Measurements from ENCODE around the gene KIF26A. TPM values are rescaled to one million over a fixed set of nuclear protein-coding genes. Genes with fewer than 3 reads are reported as not detected.
A peak's percentile ranks its signal among the peaks of the same experiment; 100 is the strongest.

KIF26A gene
- total RNA-seq, 1 donor from 2014 or later, result 6.3 TPM

- intact Hi-C loops (cut with DNase I), result no loop called here
- ATAC-seq (ENCODE audit: poor library complexity) (no peak), DNase-seq (no peak)
Observed at GRCh38 chr14:104179564-104180129, 41.3 kb downstream of the KIF26A start.

DNA sequence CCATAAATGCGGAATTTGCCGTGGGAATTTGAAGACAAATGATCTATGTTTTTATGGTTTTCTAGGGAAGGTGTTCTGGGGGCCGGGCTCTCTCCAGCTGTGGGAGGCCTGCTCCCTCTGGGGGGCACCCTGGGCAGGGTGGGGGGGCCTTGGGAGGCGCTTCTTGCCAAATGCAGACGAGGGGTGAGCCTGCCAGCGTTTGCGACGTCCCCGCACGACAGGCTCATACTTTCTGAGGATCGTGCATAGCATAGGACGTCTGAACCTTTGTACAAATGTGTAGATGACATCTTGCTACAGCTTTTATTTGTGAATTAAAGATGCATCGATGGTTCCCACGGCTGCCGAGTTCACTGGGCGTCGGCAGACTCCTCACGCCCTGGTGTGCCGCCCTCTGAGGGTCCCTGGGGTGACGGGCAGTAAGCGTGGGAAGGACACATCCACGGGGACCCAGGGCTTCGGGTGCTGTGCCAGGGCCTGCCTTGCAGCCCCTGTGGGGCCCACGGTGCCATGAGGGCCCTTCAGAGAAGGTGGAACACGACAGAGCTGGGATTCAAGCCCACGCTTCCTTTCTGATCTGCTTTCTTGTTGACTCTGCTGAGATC lies 42.3 kb downstream of the KIF26A start:
- ATAC-seq (ENCODE audit: poor library complexity) (no peak), DNase-seq (no peak)
- intact Hi-C loops (cut with DNase I), result no loop called here

DNA sequence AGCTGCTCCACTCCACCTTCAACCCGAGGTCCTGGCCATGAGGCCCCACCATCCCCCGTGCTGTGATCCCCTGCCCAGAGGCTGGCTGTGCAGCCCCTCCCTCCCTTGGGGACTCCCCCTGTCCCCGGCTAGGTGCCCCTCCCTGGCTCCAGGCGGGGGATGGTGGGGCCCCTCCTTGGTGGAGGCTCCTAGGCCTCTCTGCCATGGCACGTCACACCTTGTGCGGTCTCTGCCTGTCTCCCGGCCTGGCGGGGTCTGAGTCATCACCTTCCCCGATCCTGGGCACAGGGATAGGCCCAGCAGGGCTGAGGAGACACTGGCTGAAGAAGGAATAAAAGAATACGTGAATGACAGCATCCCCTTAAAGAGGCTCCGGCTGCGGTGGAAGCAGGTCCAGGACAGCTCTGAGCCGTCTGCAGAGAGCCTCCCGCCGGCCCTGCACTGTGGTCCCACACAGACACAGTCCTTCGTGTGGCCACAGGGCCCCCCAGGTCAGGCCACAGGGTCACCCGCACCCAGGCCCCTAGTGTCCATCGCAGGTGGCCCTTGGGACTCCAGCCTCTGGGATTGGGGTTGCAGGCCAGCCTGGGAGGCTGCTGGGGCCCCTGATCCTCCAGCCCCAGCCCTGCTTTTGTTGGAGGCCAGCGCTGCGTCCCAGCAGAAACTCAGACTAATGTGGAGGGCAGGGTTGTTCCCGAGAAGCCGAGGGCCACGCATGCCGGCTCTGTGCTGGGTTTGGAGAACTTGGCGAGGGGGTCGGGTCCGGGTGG lies 43.6 kb downstream of the KIF26A start:
- no peak for DNase-seq
- intact Hi-C loops (cut with DNase I), result no loop called here
- ATAC-seq (ENCODE audit: poor library complexity), result no peak

DNA sequence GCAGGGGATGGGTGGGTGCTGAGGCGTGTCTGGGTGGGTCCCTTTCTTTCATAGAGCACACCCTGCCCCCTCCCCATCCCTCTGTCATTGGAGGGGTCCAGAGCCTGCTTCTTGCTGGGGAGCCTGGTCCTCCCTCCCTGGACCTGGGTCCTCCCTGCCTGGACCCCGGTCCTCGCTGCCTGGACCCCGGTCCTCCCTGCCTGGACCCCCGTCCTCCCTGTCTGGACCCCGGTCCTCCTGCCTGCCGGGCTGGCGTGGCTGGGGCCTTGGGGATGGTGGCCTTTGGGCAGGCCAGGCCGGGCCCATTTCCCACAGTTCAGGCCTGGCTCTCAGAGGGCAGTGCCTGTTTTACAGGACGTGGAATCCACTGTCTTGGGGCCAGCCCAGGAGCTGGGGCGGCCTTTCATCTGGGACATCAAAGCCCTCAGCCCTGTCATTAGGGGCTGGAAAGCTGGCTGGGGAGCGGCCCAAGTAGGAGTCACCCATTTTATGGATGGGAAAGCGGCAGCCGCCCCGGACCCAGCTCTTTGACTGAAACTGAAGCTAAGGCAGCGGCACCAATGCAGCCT lies 44.6 kb downstream of the KIF26A start:
- DNase-seq (no peak), ATAC-seq (ENCODE audit: poor library complexity) (no peak)
- intact Hi-C loops (cut with DNase I), result no loop called here

DNA sequence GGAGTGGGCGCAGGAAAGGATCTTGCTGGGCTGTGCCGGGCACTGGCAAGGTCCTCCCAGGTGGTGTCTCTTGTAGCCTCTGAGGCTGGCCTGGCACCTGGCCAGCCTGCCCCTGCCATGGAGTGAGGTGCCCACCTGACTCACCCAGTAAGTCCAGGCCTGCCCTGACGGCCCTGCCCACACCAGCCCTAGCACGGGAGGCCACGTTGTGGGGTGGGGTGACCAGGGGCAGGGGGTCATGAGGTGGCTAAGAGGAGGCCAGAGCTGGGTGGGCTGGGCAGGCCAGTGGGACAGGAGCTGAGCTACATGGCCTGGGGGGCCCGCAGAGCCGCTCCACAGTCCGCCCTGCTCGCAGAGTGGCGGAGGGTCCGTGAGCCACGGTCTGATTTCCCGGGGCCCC lies 45.4 kb downstream of the KIF26A start:
- DNase-seq (no peak), ATAC-seq (ENCODE audit: poor library complexity) (no peak)
- intact Hi-C loops (cut with DNase I), result no loop called here

GRCh38 chr14:104184506-104184905 lies 46.1 kb downstream of the KIF26A start:
- DNase-seq (no peak), ATAC-seq (ENCODE audit: poor library complexity) (no peak)
- intact Hi-C loops (cut with DNase I), result no loop called here

DNA sequence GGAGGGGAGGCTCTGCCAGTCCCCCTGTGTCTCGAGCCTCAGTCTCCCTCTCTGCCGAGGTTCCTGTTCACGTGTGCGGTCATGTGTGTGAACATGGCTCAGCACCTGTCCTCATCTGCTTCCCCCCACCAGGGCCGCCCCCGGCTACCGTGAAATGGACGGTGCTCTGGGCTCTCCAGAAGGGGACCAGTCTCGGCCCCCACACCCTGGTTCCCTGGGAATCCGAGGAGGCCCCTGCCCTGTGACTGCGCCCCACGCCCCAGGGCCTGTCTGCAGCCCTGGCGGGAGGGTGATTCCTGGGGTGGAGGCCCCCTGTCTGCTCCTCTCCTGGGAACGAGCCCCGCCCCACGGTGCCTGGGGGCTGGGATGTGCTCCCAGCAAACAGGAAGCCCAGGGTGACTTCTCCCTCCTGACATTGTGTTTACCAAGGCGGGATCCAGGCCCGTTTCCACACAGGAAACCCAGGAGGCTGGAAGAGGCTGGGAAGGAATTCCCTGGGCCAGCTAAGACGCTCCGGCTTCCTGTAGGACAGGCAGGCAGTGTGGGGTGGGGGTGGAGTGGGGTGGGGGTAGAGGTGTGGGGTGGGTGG lies 46.6 kb downstream of the KIF26A start:
- ATAC-seq (ENCODE audit: poor library complexity), result peak; percentile 41
- intact Hi-C loops (cut with DNase I), result no loop called here
- DNase-seq, result peak; percentile 63

DNA sequence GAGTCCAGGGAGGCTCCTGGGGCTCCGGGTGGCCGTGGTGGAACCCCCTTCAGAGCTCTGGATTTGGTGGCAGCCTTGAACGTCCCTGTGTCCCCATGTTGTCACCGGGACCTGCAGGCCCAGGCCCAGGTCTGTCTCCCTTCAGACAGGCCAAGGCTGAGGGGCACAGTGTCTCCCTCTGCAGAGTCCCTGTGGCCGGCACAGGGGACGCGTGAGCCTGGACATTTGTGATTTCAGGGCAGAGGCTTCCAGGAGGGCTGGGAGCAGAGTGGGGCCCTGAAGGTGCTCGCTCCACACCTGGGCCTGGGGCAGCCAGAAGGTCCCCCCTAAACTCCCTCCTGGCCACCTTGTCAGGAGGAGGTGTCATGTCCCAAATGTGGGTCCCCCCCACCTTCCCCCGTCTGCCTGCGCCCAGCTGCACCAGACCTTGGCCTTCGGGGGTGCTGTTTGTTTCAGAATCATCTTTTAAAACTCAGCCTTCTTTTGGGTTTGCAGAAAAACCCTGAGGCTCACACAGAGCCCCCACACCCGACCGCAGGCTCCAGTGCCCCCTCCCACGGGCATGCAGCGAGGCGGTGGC lies 47.6 kb downstream of the KIF26A start:
- intact Hi-C loops (cut with DNase I), result no loop called here
- ATAC-seq (ENCODE audit: poor library complexity) (no peak), DNase-seq (no peak)

GRCh38 chr14:104186575-104186974 lies 48.2 kb downstream of the KIF26A start:
- intact Hi-C loops (cut with DNase I), result no loop called here
- ATAC-seq (ENCODE audit: poor library complexity), result no peak
- no peak for DNase-seq

DNA sequence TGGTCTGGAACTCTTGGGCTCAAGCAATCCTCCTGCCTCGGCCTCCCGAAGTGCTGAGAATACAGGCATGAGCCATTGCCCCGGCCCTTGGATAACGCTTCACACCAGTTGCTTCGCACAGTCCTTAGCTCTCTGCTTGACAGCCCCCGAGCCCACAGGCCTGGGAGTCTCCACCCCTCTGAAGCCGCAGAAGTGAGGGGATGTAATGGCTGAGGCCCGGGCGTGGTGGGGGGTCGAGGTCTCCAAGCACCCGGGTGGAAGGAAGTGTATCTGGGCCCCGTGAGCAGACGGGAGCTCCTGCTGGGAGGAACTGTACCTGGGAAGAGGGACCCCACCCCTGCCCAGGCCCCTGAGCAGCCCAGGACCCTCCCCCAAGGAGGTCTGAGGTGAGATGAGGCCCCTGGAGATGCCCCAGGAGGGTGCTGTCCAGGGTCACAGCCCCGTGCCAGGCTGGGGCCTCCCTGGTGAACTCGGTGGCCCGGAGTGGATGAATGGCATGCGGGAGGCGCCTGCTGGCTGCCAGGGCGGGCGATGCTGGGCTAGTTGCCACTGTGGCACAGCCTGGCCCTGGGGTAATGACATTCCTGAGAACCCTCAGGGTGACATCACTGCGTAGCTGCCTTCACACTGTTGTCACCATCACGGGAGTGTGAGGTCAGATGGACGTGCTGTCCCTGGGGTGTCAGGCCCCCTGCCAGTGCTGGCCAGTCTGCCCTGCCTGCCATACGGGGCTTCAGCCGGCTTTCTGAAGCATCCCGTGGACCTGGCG lies 48.9 kb downstream of the KIF26A start:
- DNase-seq (no peak), ATAC-seq (ENCODE audit: poor library complexity) (peak; percentile 13)
- intact Hi-C loops (cut with DNase I), result no loop called here

DNA sequence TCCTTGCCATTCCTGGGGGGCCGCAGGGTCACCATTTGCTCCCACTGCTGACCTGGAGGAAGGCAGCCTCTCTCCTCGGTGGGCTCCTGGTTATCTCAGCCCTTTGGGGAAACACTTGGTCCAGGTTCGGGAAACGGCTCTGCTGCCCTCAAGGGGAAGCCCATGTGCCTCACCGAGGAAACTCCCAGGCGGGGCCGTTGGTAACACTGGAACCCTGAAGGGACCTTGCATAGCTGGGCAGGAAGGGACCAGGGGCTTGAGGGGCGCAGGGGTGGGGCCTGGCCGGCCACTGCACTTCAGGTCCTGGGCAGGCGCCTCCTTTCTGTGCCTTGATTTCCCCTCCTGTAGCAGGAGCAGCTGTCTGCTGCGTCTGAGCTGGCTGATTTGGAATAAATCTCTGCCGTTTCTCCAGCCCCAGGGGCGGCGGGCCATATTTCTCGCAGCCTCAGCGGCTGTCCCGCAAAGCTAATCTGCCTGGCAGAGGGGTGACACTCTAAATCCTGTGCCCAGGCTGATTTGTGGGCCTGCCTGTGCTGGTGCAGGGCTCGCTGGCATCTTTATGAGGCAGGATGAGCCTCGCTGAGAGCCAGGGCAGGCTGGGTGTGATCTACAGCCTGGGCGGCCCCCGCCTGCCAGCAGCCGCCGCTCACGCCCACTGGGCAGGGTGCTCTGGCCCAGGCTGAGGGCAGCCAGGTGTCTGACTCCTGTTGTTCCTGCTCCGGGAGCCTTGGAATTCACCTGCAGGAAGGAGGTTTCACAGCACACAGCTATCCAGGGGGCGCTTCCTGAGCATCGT lies 49.7 kb downstream of the KIF26A start:
- ATAC-seq (ENCODE audit: poor library complexity) (no peak), DNase-seq (no peak)
- intact Hi-C loops (cut with DNase I), result no loop called here

- ATAC-seq (ENCODE audit: poor library complexity) (no peak), DNase-seq (no peak)
- intact Hi-C loops (cut with DNase I), result no loop called here
Observed at GRCh38 chr14:104188727-104189400, 50.5 kb downstream of the KIF26A start.

DNA sequence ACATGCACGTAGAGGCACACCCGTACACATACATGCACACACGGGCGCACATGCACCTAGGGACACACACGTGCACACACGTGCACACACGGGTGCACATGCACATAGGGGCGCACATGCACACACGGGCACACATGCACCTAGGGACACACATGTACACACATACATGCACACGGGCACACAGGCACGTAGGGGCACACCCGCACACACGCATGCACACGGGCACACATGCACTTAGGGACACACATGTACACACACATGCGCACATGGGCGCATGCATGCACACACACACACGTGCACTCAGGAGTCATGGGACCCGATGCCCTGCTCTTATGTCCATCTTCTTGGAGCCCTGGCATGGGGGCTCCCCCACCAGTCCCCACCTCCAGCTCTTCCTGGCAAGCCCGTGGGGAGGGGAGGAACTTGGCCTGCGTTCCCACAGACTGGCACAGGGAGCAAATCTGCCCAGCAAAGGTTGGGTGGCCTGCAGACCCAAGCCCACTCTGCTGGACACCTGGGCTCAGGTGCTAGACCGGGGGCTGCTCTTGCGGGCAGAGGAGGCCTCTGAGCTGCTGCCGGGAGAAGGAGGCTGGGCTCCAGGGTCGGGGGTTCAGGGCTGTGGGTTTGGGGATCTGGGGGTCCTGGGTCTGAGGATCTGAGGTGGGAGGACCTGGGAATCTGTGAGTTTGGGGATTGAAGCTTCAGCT lies 51.4 kb downstream of the KIF26A start:
- DNase-seq (no peak), ATAC-seq (ENCODE audit: poor library complexity) (no peak)
- intact Hi-C loops (cut with DNase I), result no loop called here

DNA sequence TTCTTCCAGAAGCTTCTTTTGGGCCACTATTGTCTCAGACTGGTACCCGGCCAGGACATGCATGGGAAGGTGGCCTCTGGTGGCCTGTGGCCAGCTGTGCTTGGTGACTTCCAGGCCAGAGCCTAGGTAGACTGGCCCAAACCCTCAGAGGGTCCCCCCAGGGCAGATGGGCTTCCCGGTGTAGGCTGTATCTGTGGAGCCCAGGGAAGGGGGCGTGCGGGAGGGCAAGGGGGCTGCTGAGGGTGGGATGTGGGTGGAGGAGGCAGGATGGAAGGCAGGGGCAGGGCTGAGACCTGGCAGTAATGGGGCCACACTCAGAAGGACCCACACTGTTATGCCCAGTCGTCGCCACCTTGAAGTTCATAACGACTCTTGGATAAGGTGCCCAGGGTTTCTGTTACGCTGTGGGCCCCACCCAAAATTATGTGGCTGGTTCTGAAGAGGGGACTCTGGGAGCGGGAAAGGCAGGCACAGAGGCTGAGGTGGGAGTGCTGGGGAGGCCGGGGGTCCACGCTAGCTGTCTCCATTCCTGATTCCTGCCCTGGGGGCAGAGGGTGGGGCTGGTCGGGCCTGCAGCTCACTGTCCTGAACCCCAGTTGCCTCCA lies 52.1 kb downstream of the KIF26A start:
- ATAC-seq (ENCODE audit: poor library complexity) (no peak), DNase-seq (no peak)
- intact Hi-C loops (cut with DNase I), result no loop called here

DNA sequence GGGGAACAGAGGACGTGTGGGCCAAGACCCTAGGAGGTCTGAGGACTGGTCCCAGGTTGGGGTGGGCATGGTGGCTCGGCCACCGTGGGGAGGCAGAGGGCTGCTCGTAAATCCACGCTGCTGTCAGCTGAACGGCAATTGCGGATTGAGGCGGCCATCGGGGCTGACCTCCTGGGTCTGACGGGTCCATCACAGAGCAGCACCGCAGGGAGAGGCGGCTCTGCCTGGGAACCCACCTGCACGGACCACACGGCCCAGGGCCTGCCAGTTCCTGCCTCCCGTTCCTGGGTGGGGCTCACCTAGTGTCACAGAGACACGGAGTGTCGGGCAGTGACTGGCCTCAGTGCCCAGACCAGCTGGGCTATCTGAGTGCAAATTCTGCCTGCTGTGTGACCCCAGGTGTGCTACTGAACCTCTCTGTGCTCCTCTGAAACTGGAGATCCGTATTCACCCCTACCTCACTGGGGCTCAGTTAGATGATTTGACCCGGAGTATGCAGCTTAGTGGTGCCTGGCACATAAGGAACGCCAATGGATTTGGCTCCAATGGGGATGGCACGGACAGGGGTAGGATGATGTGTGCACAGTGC lies 53.1 kb downstream of the KIF26A start:
- intact Hi-C loops (cut with DNase I), result no loop called here
- no peak for DNase-seq
- ATAC-seq (ENCODE audit: poor library complexity), result no peak

Data from Right ventricle myocardium superior (tissue), 1 donor.